Loucy (cell line): ENCODE data around the gene IPO4.

ENCODE experiments used
- H2AFZ ChIP-seq: fragments of 200-600 bp; sonication (generic); 2 replicates; pipeline ENCODE4 v1.6.0; 2016; ENCODE audit warnings: antibody characterized with exemption, mild to moderate bottlenecking, low read length, moderate library complexity
- H3F3A ChIP-seq: fragments of 200-600 bp; 2 replicates; pipeline ENCODE4 v1.6.0; 2016; ENCODE audit warnings: antibody characterized with exemption, low read depth, mild to moderate bottlenecking
- H3K27me3 ChIP-seq: fragments of 200-600 bp; sonication (generic); 2 replicates; pipeline ENCODE4 v1.6.1; 2014; ENCODE audit warnings: low read length, mild to moderate bottlenecking; ENCODE audit not compliant: insufficient read depth, poor library complexity, severe bottlenecking
- H3K36me3 ChIP-seq: fragments of 200-600 bp; sonication (generic); 2 replicates; pipeline ENCODE4 v1.6.1; 2016; ENCODE audit warnings: low read length; ENCODE audit not compliant: insufficient read depth
- H3K4me1 ChIP-seq: fragments of 200-600 bp; sonication (generic); 2 replicates; pipeline ENCODE4 v1.5.1; 2014; ENCODE audit warnings: low read length, mild to moderate bottlenecking; ENCODE audit not compliant: insufficient read depth, poor library complexity, severe bottlenecking
- H3K4me2 ChIP-seq: fragments of 200-600 bp; sonication (generic); 2 replicates; pipeline ENCODE4 v1.6.0; 2014; ENCODE audit warnings: antibody characterized with exemption, low read length, low read depth, mild to moderate bottlenecking; ENCODE audit not compliant: poor library complexity, severe bottlenecking
- H3K4me3 ChIP-seq: fragments of 200-600 bp; sonication (generic); 2 replicates; pipeline ENCODE4 v1.5.1; 2014; ENCODE audit warnings: low read length, mild to moderate bottlenecking, mixed read lengths; ENCODE audit not compliant: poor library complexity, severe bottlenecking
- H3K79me2 ChIP-seq: fragments of 200-600 bp; sonication (generic); 2 replicates; pipeline ENCODE4 v1.6.1; 2014; ENCODE audit warnings: low read length; ENCODE audit not compliant: insufficient read depth
- H3K9ac ChIP-seq: fragments of 200-600 bp; sonication (generic); 2 replicates; pipeline ENCODE4 v1.6.0; 2014; ENCODE audit warnings: mild to moderate bottlenecking, low read depth, low read length, moderate library complexity; ENCODE audit not compliant: poor library complexity, severe bottlenecking
- H3K9me2 ChIP-seq: fragments of 200-600 bp; sonication (generic); replicated peaks from 2 replicates; pipeline ENCODE4 v1.6.1; 2016; ENCODE audit warnings: low read depth, low read length, mixed read lengths
- H3K9me3 ChIP-seq: fragments of 200-600 bp; sonication (generic); 2 replicates; pipeline ENCODE4 v1.6.1; 2014; ENCODE audit warnings: mild to moderate bottlenecking, antibody characterized with exemption, low read length, low read depth; ENCODE audit not compliant: insufficient read depth
- H4K20me1 ChIP-seq: fragments of 200-600 bp; sonication (generic); 2 replicates; pipeline ENCODE4 v1.6.0; 2014; ENCODE audit warnings: antibody characterized with exemption, low read length, mild to moderate bottlenecking; ENCODE audit not compliant: insufficient read depth, poor library complexity, severe bottlenecking
- CTCF ChIP-seq: fragments of 200-600 bp; sonication (generic); conservative IDR thresholded peaks from 2 replicates; pipeline ENCODE4 v1.5.1; 2014; ENCODE audit warnings: mild to moderate bottlenecking, antibody characterized with exemption, low read length
- EZH2phosphoT487 ChIP-seq: fragments of 200-600 bp; IDR thresholded peaks from 2 replicates; pipeline ENCODE4 v1.6.1; 2018; ENCODE audit warnings: antibody characterized with exemption, mild to moderate bottlenecking, moderate library complexity, borderline replicate concordance

IPO4 gene

GRCh38 chr14:24167469-24168114, 21.0 kb downstream of the IPO4 start:
- H3K4me2 ChIP-seq: no peak overlapping the region
- no peak overlapping the region for H3K9ac ChIP-seq
- TF ChIP-seq EZH2phosphoT487: no peak
- no peak for TF ChIP-seq CTCF
- H3K9me3 ChIP-seq: no peaks in the 10 kb centered on the region
- no peaks in the 10 kb centered on the region for H3K9me2 ChIP-seq
- H3K27me3 ChIP-seq: no peaks in the 10 kb centered on the region
- H3F3A ChIP-seq: no peaks in the 10 kb centered on the region
- no peaks in the 10 kb centered on the region for H3K79me2 ChIP-seq
- peaks cover 10% of the 10 kb centered on the region; the same call in 1 of the 2 replicates for H3K36me3 ChIP-seq
- H3K4me3 ChIP-seq: no peak overlapping the region
- no peak overlapping the region for H2AFZ ChIP-seq
- H4K20me1 ChIP-seq: no peaks in the 10 kb centered on the region
- no peaks in the 10 kb centered on the region for H3K4me1 ChIP-seq

GRCh38 chr14:24165785-24166184, 22.8 kb downstream of the IPO4 start:
- Histone ChIP-seq H2AFZ (no peak overlapping the region), H3F3A (no peaks in the 10 kb centered on the region), H3K9me3 (no peaks in the 10 kb centered on the region), H3K4me2 (no peak overlapping the region), H3K9ac (no peak overlapping the region), H3K79me2 (peaks cover 9% of the 10 kb centered on the region; the same call in 1 of the 2 replicates), H3K36me3 (peaks cover 10% of the 10 kb centered on the region; the same call in 1 of the 2 replicates), H3K9me2 (no peaks in the 10 kb centered on the region), H3K4me3 (no peak overlapping the region), H4K20me1 (no peaks in the 10 kb centered on the region), H3K4me1 (peaks cover 9% of the 10 kb centered on the region), H3K27me3 (no peaks in the 10 kb centered on the region)
- no peak for TF ChIP-seq EZH2phosphoT487
- no peak for TF ChIP-seq CTCF

GRCh38 chr14:24164518-24164991, 24.1 kb downstream of the IPO4 start:
- Histone ChIP-seq H3K9me3 (no peaks in the 10 kb centered on the region), H3K9ac (no peak overlapping the region), H3K4me2 (no peak overlapping the region), H3K79me2 (peaks cover 9% of the 10 kb centered on the region; the same call in 1 of the 2 replicates), H3K4me1 (peaks cover 13% of the 10 kb centered on the region), H3K27me3 (no peaks in the 10 kb centered on the region), H3F3A (no peaks in the 10 kb centered on the region; the same call in 1 of the 2 replicates), H3K4me3 (no peak overlapping the region), H2AFZ (no peak overlapping the region), H3K36me3 (peaks cover 14% of the 10 kb centered on the region; the same call in 1 of the 2 replicates), H4K20me1 (no peaks in the 10 kb centered on the region), H3K9me2 (no peaks in the 10 kb centered on the region)
- TF ChIP-seq EZH2phosphoT487 (no peak), CTCF (no peak)
